Uterus (tissue), 2 donors: Measurements from ENCODE around the gene ANKDD1A.

Source experiments
- CTCF ChIP-seq, 4 experiments: fragments of 200-600 bp in 2 of 4; fragments of 450-650 bp in 2 of 4; sonication (generic) in 2 of 4; IDR thresholded peaks; one replicate each; pipeline ENCODE4 v1.5.1; 2016 to 2019; ENCODE audit warnings: antibody characterized with exemption in 4 of 4, mild to moderate bottlenecking in 2 of 4, moderate library complexity in 1 of 4
- POLR2A ChIP-seq, 2 donors: fragments of 450-650 bp; IDR thresholded peaks; one replicate each; pipeline ENCODE4 v1.6.1; 2016; ENCODE audit warnings: antibody characterized with exemption in 2 of 2, mild to moderate bottlenecking in 1 of 2, moderate library complexity in 1 of 2

- TF ChIP-seq CTCF (IDR thresholded peaks at IDR 0.05) (no peak), POLR2A (IDR thresholded peaks at IDR 0.05) (no peak)
Observed at GRCh38 chr15:64975390-64975789, 63.7 kb downstream of the ANKDD1A start.
